WI38 (cell line): ENCODE data around the gene TRIM49D1.
"Not testable (repeated sequence)": the region's sequence is repeated elsewhere in the genome, so short reads cannot be mapped to it uniquely, and the experiment has no call there.

Experiments
- H3K4me3 ChIP-seq: 2 replicates; pipeline ENCODE4 v1.5.1; 2011; ENCODE audit warnings: low read depth, mild to moderate bottlenecking, control low read depth, low read length
- TF ChIP-seq, protein P1 (sequence below): IDR thresholded peaks from 2 replicates; pipeline ENCODE4 v1.5.1; 2012; ENCODE audit warnings: low read depth, mild to moderate bottlenecking, control low read depth, low read length

TRIM49D1 gene, protein sequence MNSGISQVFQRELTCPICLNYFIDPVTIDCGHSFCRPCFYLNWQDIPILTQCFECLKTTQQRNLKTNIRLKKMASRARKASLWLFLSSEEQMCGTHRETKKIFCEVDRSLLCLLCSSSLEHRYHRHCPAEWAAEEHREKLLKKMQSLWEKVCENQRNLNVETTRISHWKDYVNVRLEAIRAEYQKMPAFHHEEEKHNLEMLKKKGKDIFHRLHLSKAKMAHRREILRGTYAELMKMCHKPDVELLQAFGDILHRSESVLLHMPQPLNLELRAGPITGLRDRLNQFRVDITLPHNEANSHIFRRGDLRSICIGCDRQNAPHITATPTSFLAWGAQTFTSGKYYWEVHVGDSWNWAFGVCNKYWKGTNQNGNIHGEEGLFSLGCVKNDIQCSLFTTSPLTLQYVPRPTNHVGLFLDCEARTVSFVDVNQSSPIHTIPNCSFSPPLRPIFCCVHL

DNA sequence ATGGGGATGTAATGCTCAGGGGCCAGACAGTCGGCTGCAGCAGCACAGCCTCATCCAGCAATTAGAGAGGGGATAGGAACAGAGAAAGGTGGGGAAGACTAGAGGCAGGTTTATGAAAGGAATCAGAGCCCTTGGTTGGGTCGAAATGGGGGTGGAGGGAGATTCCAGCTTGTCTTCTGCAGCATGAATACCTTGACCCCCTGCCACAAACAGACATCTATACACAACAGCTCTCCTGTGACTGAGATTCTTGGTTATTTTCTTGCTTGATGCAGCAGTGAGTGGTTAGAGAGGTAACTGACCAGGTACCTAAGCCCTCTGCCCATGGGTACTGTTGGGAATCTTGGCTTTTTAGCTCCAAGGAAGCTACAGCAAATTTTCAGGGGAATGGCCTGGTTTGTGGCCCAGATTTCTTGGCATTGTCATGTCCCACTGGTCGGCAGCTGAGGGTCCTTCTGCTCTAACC lies at the start of gene TRIM49D1:
TSS of gene TRIM49D1 (minus strand) at position 51 of the 466 bp plus-strand sequence. CDS start 4,535 bp downstream, outside the sequence.
- H3K4me3 ChIP-seq, result no peak within 1 kb of the TSS
- TF ChIP-seq, protein P1, sequence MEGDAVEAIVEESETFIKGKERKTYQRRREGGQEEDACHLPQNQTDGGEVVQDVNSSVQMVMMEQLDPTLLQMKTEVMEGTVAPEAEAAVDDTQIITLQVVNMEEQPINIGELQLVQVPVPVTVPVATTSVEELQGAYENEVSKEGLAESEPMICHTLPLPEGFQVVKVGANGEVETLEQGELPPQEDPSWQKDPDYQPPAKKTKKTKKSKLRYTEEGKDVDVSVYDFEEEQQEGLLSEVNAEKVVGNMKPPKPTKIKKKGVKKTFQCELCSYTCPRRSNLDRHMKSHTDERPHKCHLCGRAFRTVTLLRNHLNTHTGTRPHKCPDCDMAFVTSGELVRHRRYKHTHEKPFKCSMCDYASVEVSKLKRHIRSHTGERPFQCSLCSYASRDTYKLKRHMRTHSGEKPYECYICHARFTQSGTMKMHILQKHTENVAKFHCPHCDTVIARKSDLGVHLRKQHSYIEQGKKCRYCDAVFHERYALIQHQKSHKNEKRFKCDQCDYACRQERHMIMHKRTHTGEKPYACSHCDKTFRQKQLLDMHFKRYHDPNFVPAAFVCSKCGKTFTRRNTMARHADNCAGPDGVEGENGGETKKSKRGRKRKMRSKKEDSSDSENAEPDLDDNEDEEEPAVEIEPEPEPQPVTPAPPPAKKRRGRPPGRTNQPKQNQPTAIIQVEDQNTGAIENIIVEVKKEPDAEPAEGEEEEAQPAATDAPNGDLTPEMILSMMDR, result no peak

DNA sequence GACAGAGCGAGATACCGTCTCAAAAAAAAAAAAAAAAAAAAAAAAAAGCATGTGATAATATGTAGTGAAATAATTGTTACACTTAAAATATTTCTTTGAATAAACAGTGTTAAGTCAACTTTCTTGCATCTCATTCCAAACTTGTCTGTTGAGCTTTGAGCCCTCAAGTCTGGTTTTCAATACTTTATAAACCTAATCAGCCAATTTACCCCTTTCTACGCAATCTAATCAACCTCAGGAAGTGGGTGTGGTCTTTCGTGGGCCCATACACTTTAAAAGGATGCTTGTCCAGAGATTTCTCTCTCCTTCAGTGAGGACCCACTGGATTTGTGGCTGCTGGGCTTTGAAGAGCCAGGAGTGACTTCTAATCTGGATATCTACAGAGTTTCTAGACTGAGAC lies 43.7 kb upstream of the TRIM49D1 start, which contains the start of gene TRIM64:
TSS of gene TRIM64 (plus strand) at position 301 of the 400 bp plus-strand sequence. CDS start 2,467 bp downstream, outside the sequence.
- H3K4me3 ChIP-seq, result not testable (repeated sequence)

DNA sequence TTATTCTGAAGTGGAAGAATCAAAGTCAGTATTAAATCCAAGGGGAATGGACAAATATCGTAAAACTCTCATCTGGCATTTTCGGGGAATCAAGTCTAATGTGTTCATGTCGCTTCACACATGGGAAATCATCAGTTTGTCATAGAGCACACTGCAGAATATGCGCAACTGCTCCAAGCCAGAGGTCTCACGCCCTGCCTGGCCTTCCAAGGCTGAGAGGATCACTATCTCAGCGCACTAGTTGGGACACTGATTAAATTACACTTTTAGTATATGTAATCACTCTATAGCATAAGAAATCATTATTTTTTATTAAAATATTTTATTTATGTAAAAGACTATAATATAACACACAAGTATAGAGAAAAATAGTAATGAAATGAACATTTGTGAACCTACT lies 38.8 kb upstream of the TRIM49D1 start:
- H3K4me3 ChIP-seq, result not testable (repeated sequence)

DNA sequence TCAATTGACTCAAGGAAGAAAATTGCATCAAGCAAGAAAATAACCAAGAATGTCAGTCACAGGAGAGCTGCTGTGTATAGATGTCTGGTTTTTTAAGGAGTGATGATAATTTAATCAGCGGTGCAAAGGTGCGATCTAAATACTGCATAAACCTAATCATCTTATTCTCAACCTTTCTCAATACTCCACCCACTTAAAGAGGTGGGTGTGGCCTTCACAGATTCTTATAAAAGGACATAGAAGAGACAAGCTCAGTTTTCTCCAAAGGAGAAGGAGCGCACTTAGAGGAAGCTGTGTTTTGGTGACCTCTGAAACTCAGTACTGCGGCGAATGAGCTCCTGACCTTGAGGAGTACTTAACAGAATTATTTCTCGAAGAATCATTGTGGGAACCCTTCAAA lies 1.7 kb upstream of the TRIM49D1 start, which contains the start of gene TRIM49D2:
TSS of gene TRIM49D2 (plus strand) at position 301 of the 400 bp plus-strand sequence. CDS start 2,698 bp downstream, outside the sequence.
- not testable (repeated sequence) for H3K4me3 ChIP-seq

DNA sequence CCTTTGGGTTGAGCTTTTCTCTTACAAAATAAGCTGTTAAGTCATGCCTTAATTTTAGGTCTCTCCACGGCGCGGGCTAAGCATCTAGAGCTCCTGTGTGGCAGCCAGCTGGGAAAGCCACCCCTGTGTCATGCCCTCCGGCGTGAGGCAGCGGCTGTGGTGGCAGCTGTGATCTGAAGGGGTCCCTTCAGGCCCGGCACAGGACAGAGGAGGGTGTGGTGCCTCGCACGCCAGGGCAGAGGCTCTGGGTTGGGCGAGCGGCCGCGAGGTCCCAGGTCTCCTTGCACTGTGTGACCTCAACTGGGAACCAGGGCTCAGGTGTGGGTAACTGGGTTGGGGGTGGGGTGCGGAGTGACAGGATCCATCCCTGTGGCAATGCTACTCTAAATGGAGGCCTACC lies 21.2 kb downstream of the TRIM49D1 start:
- not testable (repeated sequence) for H3K4me3 ChIP-seq

DNA sequence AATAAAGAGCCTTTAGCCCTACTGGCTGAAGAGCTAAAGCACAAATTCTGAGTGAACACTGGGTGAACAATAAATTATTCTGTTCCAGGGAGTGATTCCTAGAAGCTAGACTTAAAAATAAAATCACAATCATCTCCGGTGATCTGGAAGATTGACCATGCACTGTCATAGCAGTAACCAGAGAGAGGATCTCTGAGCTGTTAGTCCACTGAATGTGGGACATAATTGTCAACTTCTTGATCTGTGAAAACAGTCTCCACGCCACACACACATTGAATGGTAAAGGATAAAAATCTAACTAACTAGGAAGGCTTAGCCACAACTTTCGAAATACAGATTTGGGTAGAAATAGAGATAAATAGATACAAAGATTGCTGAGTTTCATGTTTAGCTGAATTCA lies 28.8 kb downstream of the TRIM49D1 start:
- H3K4me3 ChIP-seq, result not testable (repeated sequence)

DNA sequence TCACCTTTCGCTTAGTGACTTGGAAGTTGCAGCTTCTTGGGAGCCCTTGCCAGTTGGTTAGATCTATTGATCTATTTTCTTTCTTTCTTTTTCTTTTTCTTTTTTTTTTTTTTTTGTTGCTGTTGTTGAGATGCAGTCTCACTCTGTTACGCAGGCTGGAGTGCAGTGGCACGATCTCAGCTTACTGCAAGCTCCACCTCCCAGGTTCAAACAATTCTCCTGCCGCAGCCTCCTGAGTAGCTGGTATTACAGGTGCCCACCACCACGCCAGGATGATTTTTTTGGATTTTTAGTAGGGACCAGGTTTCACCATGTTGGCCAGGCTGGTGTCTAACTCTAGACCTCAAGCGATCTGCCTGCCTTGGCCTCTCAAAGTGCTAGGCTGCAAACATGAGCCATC lies 44.5 kb downstream of the TRIM49D1 start:
- H3K4me3 ChIP-seq, result not testable (repeated sequence)

DNA sequence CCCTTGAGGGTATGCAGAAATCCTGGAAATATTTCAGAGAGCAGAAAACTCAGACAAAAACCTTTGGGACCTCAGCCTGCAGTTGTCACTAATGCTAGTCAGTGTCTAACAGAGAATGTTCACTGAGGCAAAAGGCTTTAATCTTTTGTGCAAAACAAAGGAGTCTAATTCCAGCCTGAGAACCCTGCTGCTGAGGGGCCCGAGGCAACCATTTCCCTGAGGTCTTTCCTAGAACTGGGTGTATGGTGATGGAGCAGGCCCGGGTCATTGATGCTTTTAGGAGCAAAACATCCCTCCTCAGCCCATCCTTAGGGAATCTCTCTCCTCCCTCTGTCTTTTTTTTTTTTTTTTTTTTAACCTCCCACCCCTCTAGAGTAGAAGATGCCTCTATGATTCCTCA lies 49.5 kb downstream of the TRIM49D1 start:
- not testable (repeated sequence) for H3K4me3 ChIP-seq

DNA sequence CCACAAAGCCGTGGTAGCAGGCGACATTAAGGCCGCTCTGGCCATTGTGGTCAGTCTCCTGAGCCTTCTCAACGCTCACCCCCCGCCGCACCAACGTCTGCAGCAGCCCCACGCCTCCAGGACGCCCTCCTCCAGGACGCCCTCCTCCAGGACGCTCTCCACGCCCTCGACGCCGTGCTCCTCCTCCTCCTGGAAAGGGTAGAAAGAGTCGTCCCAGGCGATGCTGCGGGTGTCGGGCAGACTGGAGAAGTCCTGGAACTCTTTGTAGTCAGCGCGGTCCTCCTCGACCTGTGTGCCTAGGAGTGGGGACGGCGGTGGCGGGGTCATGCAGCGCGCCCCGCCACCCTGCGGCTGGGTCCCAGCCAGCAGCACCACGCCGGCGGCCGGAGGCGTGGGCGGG lies 56.8 kb downstream of the TRIM49D1 start:
- not testable (repeated sequence) for H3K4me3 ChIP-seq

DNA sequence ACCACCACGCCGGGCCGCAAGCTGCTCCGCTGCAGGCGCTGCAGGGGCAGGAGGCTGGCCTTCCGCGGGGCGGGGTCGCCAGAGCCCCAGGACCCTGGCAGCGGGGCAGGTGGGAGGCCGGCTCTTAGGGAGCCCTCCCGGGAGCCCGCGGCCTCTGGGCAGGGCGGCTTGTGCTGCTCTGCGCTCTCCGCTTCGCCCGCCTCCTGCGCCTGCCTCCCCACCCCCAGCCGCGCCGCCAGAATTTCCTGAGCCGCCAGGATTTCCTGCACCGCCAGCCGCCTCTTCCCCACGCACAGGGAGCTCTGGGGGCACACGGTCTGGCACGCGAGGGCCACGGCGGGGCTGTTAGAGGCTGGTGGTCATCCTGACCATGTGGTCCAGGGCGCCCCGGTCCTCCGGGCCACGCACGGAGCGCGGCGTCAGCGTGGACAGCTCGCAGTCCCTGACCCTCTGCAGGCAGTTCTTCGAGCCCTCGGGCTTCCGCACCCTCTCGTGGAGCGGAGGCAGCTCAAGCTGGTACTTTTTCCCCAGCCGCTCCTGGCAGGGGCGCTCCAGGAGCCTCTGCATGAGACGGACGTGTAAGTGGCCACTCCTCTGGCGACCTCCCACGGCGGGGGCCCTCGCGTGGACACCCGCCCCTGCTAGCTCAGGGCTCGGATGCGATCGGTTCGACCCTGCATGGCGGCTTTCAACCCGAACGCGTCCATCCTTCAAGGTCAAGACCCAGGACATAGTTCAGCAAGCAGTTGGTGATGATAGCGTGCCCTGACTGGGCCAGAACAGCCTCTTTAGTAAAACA lies 57.9 kb downstream of the TRIM49D1 start:
- not testable (repeated sequence) for H3K4me3 ChIP-seq
